Type B pancreatic cell (in vitro differentiated cells): ENCODE results near the gene THOP1. TPM values are rescaled to one million over a fixed set of nuclear protein-coding genes. Genes with fewer than 3 reads are reported as not detected.

Source experiments
- DNase-seq: peaks from one replicate; pipeline ENCODE4 v3.0.0; 2021; ENCODE audit warnings: mixed read lengths; ENCODE audit not compliant: unreplicated experiment; ENCODE audit errors: extremely low spot score
- H3K27ac Mint-ChIP-seq: 2 replicates; pipeline ENCODE4 v1.8.0; 2021; ENCODE audit warnings: mild to moderate bottlenecking, mixed read lengths
- H3K27me3 Mint-ChIP-seq: 2 replicates; pipeline ENCODE4 v1.8.0; 2021; ENCODE audit warnings: mixed read lengths
- H3K36me3 Mint-ChIP-seq: 2 replicates; pipeline ENCODE4 v1.8.0; 2021; ENCODE audit warnings: mixed read lengths
- H3K4me1 Mint-ChIP-seq: one replicate; pipeline ENCODE4 v1.8.0; 2021; ENCODE audit warnings: mixed read lengths; ENCODE audit not compliant: unreplicated experiment
- H3K4me3 Mint-ChIP-seq: 2 replicates; pipeline ENCODE4 v1.8.0; 2021; ENCODE audit warnings: mild to moderate bottlenecking, mixed read lengths
- H3K9me3 Mint-ChIP-seq: 2 replicates; pipeline ENCODE4 v1.8.0; 2021; ENCODE audit warnings: mixed read lengths
- total RNA-seq: library from RNA; stranded (reverse); gene quantifications from 2 replicates; pipeline ENCODE4 v1.2.1, GENCODE V29; 2021; ENCODE audit warnings: low replicate concordance
- TF ChIP-seq, protein P1 (sequence below): fragments of 200-600 bp; sonication (generic); conservative IDR thresholded peaks from 2 replicates; pipeline ENCODE4 v1.5.0; 2021; ENCODE audit warnings: antibody characterized with exemption, mild to moderate bottlenecking

The THOP1 gene
- total RNA-seq, 1 donor from 2014 or later, result 109 TPM

DNA sequence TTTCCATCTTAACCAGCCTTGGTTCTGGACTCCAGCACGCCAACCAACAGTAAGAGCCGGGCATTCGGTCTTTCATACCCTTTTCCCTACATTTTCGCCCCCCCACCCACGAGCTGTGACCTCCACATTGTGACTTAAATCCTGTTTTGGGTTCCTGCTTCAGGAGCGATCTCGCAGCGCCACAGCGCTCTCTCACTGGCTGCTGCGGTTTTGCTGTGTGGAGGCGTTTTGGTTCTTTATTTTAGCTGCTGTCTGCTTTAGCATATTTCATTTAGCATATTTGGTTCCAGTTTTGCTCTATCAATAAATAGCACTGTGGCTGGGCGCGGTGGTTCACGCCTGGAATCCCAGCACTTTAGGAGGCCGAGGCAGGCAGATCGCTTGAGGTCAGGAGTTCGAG, 25.9 kb upstream of the THOP1 start:
- Mint-ChIP-seq H3K9me3 (no peaks in the 10 kb centered on the region), H3K27ac (no peak overlapping the region), H3K4me3 (no peak overlapping the region), H3K36me3 (no peaks in the 10 kb centered on the region), H3K27me3 (no peaks in the 10 kb centered on the region), H3K4me1 (no peaks in the 10 kb centered on the region)
- DNase-seq, result no peak
- TF ChIP-seq, protein P1, sequence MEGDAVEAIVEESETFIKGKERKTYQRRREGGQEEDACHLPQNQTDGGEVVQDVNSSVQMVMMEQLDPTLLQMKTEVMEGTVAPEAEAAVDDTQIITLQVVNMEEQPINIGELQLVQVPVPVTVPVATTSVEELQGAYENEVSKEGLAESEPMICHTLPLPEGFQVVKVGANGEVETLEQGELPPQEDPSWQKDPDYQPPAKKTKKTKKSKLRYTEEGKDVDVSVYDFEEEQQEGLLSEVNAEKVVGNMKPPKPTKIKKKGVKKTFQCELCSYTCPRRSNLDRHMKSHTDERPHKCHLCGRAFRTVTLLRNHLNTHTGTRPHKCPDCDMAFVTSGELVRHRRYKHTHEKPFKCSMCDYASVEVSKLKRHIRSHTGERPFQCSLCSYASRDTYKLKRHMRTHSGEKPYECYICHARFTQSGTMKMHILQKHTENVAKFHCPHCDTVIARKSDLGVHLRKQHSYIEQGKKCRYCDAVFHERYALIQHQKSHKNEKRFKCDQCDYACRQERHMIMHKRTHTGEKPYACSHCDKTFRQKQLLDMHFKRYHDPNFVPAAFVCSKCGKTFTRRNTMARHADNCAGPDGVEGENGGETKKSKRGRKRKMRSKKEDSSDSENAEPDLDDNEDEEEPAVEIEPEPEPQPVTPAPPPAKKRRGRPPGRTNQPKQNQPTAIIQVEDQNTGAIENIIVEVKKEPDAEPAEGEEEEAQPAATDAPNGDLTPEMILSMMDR, result no peak

DNA sequence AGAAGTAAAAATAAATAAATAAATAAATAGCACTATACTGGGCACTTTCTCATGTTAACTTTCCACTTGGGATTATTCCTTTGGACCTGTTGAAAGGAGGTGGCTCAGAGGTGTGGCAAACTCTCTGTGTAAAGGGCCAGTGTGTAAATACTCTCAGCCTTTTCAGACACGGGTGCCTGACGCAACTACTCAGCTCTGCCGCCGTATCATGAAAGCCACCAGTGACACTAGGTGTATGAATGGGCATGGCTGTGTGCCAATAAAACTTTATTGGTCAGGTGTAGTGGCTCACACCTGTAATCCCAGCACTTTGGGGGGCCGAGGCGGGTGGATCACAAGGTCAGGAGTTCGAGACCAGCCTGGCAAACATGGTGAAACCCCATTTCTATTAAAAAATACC, 25.3 kb upstream of the THOP1 start:
- TF ChIP-seq, protein P1, result no peak
- H3K27ac Mint-ChIP-seq, result no peak overlapping the region
- no peaks in the 10 kb centered on the region for H3K36me3 Mint-ChIP-seq
- H3K4me1 Mint-ChIP-seq, result no peaks in the 10 kb centered on the region
- no peak overlapping the region for H3K4me3 Mint-ChIP-seq
- no peaks in the 10 kb centered on the region for H3K9me3 Mint-ChIP-seq
- DNase-seq, result no peak
- no peaks in the 10 kb centered on the region for H3K27me3 Mint-ChIP-seq

DNA sequence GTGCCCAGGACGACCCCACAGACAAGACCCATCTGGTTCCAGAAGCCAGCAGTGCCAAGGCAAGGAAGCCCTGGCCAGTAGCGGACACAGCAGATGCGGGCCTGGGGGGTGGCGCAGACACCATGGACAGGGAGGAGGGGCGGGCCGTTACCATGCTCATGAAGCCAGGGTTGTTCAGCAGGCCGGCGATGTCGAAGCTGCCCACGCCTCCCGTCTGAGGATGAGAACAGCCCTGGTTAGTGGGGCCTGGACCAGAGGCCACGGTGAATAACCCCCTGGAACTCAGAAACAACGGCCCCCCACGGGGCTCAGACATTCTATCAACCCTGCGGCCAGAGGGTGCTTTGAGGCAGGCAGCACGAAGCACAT, 24.0 kb upstream of the THOP1 start:
- H3K27me3 Mint-ChIP-seq, result no peaks in the 10 kb centered on the region
- no peaks in the 10 kb centered on the region for H3K9me3 Mint-ChIP-seq
- no peak for DNase-seq
- H3K27ac Mint-ChIP-seq, result no peak overlapping the region
- H3K4me3 Mint-ChIP-seq, result no peak overlapping the region
- TF ChIP-seq, protein P1, result no peak
- H3K4me1 Mint-ChIP-seq, result no peaks in the 10 kb centered on the region
- no peaks in the 10 kb centered on the region for H3K36me3 Mint-ChIP-seq

DNA sequence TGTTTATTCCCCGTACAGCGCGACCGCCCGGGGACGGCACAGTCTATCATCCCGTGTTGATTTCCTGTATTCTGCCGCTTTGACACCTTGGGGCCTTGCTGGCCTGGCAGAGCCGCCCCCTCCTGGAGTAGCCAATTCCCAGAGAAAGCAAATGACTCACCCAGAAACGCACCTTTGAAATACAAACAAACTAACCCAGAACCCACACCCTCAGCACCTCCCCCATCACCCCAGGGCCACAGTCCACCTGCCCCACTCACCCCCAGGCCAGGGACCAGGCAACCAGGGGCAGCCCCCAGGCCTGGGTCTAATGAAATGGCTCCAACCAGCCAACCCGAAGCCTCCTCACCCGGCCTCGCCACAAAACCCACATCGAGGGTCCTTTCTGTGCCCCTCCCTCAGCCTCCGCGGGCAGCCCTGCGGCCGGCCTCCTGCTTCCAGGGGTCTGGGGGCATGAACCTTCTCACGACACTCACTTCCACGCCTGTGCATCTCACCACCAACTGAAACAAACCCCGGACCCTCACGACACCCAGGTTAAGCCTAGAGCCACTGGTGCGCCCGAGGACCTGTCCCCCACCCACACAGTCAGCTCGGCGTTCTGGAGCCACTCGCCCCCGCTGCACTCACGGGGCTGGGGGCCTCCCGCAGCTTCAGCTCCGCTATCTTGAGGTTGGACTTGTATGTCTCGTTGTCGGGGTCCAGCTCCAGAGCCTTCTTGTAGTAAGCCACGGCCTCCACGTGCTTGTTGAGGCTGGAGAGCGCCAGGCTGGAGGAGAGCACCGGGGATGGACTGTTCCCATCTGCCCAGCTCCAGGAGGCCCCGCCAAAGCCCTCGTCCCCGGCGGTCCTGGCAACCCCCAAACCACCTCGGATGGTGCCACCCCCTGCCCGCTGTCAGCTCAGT, 23.2 kb upstream of the THOP1 start:
- Mint-ChIP-seq H3K9me3 (no peaks in the 10 kb centered on the region), H3K27me3 (no peaks in the 10 kb centered on the region), H3K27ac (no peak overlapping the region), H3K4me1 (no peaks in the 10 kb centered on the region), H3K4me3 (no peak overlapping the region), H3K36me3 (no peaks in the 10 kb centered on the region)
- TF ChIP-seq, protein P1, result no peak
- DNase-seq, result no peak

DNA sequence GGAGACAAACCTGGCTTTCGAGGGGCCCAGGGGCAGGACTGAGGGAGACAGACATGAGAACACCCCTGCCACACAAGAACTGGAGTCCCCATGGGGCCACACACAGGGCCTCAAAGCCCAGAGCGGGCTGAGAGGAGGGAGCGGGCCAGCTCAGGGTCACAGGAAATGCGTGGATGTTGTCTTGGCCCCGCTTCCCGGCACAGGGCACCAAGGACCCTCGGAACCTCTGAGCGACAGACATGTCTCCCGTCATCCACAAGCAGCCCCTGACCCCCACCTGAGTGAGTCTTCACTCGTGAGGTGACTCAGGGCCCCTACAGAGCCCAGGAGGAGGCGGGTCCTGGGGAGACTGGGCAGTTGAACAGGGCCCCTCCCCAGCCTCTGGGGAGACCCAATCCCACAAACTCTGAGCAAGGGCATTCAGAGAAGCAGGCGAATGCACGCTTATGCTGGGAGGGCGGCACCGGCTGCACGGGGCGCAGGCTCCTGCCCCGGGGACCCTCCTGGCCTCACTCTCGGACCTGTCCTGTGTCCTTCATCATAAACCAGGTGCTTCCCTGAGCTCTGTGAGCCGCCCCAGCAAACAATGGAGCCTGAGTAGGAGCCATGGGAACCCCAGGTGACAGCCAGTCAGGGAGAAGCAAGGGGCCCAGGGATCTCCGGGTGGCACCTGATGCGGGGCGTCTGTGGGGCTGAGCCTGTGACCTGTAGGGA, 22.4 kb upstream of the THOP1 start:
- Mint-ChIP-seq H3K4me1 (no peaks in the 10 kb centered on the region), H3K9me3 (no peaks in the 10 kb centered on the region), H3K27ac (no peak overlapping the region), H3K27me3 (no peaks in the 10 kb centered on the region), H3K36me3 (no peaks in the 10 kb centered on the region), H3K4me3 (no peak overlapping the region)
- no peak for DNase-seq
- TF ChIP-seq, protein P1, result no peak
